ENCODE measurements around the gene NTN5. TPM values are rescaled to one million over a fixed set of nuclear protein-coding genes. Genes with fewer than 3 reads are reported as not detected.
A peak's percentile ranks its signal among the peaks of the same experiment; 100 is the strongest.

NTN5 gene, protein sequence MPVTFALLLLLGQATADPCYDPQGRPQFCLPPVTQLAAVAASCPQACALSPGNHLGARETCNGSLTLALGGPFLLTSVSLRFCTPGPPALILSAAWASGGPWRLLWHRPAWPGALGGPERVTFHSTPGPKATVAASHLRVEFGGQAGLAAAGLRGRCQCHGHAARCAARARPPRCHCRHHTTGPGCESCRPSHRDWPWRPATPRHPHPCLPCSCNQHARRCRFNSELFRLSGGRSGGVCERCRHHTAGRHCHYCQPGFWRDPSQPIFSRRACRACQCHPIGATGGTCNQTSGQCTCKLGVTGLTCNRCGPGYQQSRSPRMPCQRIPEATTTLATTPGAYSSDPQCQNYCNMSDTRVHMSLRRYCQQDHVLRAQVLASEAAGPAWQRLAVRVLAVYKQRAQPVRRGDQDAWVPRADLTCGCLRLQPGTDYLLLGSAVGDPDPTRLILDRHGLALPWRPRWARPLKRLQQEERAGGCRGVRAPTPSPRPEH
- total RNA-seq = 1 to 10 TPM in 1 of 4 donors, under 1 TPM in 2, not detected in 1; 0.47 to 1.9 (median 0.58) TPM

- TF ChIP-seq, protein P1, sequence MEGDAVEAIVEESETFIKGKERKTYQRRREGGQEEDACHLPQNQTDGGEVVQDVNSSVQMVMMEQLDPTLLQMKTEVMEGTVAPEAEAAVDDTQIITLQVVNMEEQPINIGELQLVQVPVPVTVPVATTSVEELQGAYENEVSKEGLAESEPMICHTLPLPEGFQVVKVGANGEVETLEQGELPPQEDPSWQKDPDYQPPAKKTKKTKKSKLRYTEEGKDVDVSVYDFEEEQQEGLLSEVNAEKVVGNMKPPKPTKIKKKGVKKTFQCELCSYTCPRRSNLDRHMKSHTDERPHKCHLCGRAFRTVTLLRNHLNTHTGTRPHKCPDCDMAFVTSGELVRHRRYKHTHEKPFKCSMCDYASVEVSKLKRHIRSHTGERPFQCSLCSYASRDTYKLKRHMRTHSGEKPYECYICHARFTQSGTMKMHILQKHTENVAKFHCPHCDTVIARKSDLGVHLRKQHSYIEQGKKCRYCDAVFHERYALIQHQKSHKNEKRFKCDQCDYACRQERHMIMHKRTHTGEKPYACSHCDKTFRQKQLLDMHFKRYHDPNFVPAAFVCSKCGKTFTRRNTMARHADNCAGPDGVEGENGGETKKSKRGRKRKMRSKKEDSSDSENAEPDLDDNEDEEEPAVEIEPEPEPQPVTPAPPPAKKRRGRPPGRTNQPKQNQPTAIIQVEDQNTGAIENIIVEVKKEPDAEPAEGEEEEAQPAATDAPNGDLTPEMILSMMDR (IDR thresholded peaks at IDR 0.05) = no peak
- no peak for TF ChIP-seq POLR2A (IDR thresholded peaks at IDR 0.05)
- intact Hi-C loops (cut with DNase I; ENCODE audit: low total_unique reads) = no loop called here
- no peak for DNase-seq (ENCODE audit: low spot score in 2 of 2)
Observed at GRCh38 chr19:48672994-48673393, at the start of gene NTN5. NTN5 (minus strand) TSS chr19:48673017; CDS start chr19:48670986, 2,031 bp downstream.

DNA sequence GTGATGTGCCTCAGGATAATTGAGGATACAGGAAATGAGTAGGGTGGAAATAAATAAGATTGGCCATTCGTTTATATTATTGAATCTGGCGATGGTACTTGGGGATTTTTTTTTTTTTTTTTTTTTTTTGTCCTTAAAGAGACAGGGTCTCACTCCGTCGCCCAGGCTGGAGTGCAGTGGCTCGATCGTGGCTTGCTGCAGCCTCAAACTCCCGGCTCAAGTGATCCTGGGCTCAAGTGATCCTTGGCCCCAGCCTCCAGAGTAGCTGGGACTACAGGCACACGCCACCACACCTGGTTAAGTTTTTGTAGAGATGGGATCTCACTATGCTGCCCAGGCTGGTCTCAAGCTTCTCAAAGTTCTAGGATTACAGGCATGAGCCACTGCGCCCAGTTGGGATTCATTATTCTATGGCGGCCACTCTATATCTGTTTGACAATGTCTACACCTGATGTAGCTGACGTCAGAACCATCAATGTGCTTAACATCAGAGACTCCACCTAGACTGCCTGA lies 49.4 kb upstream of the NTN5 start:
- WGBS, 2 donors = 78 to 81% methylated on average over 11 of the region's 11 CpGs
- intact Hi-C loops (cut with DNase I; ENCODE audit: low total_unique reads) = no loop called here
- H3K4me3 ChIP-seq (ENCODE audit: low read depth, poor library complexity, severe bottlenecking) = no peak overlapping the region
- no peak for DNase-seq (ENCODE audit: low spot score in 2 of 2)
- TF ChIP-seq, protein P1 (IDR thresholded peaks at IDR 0.05) = no peak
- no peak for TF ChIP-seq POLR2A (IDR thresholded peaks at IDR 0.05)

More at GRCh38 chr19:48672994-48673393, at the start of gene NTN5:
- WGBS, 2 donors = 68 to 91% methylated on average over 5 to 21 of the region's 25 CpGs
- no peak within 1 kb of the TSS for H3K4me3 ChIP-seq (ENCODE audit: low read depth, poor library complexity, severe bottlenecking)

DNA sequence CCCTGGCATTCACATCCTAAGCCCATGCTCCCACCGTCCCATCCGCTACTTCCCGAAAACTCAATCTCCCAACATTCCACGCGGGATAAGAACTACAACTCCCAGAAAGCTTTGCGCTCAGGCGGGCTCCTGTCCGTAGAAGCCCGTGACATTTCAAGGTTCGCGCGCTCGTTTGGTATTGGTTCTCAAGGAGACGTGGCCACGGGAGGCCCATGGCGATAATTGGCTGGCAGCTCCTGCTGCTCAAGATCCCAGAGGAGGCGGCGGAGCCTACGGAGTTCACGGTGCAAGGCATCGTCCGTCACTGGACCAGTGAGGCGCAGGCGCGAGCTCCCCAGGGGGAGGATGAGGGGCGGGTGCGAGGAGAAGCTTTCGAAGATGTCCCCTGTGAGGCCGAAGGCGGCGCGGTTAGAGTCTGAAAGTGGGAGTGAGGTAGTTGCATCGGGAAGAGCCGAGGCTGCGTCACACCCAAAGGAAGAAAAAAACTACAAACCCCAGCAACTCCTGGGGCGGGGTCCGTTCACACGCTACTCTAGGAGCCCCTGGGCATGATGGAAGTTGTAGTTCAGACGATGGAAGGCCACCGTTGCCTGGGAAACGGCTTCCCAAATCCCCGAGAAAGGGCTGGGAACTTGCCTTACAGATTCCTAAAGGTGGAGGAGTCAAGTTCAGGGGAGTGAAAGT lies 47.9 kb upstream of the NTN5 start:
- intact Hi-C loops (cut with DNase I; ENCODE audit: low total_unique reads) = no loop called here
- TF ChIP-seq, protein P1 (IDR thresholded peaks at IDR 0.05) = no peak
- TF ChIP-seq POLR2A (IDR thresholded peaks at IDR 0.05) = no peak
- peak; percentile 98 to 99 for DNase-seq (ENCODE audit: low spot score in 2 of 2)
- peak overlapping the region; percentile 32 for H3K4me3 ChIP-seq (ENCODE audit: low read depth, poor library complexity, severe bottlenecking)
- WGBS, 2 donors = 9 to 19% methylated on average over 42 of the region's 42 CpGs

GRCh38 chr19:48720251-48720612 lies 47.4 kb upstream of the NTN5 start:
- no peak for TF ChIP-seq POLR2A (IDR thresholded peaks at IDR 0.05)
- TF ChIP-seq, protein P1 (IDR thresholded peaks at IDR 0.05) = no peak
- no peak overlapping the region for H3K4me3 ChIP-seq (ENCODE audit: low read depth, poor library complexity, severe bottlenecking)
- intact Hi-C loops (cut with DNase I; ENCODE audit: low total_unique reads) = no loop called here
- WGBS, 2 donors = 15 to 24% methylated on average over 12 of the region's 12 CpGs
- DNase-seq (ENCODE audit: low spot score in 2 of 2) = no peak

DNA sequence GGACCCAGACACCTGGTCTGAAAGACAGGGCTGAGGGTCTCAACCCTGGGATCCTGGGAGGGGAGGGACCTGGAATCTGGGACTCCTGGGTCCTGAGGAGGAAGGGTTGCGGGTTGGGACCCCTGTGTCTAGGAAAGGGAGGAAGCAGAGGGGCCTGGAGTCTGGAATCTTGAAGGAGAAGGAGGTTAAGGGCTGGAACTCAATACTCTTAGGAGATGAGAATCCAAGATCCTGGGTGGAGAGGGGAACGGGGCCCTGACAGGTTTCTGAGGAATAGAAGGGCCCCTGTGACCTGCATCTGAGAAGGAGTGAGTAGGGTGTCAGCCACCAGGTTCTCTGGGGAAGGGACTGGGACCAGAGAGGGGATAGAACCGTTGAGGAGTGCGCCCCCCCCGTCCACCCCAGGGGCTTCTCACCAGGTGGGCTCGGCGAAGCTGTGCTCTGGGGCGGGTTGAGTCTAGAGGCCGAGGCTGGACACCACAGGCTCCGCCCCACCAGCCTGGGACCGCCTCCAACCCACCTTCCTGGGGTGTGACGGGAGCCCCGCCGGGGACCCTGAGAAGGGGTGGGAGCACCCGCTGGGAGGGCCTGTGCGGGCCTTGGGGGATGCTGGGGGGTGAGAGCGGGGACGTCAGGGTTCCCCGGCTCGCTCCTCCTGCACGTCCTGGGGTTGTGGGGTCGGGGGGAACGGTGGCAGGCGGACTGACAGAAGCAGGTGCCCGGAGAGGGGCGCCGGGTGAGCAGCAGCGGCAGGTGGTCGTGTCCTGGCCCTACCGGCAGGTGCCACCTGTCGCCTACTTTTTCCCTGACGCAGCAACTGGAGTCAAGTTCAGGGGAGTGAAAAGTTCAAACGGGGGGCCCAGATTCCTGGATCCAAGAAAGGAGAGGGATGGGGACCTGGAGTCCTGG lies 46.7 kb upstream of the NTN5 start, which contains the start of gene MAMSTR:
Gene MAMSTR (minus strand): TSS at position 463 of the 909 bp plus-strand sequence. CDS start 694 bp downstream, outside the sequence.
- WGBS, 2 donors = 75 to 82% methylated on average over 31 to 33 of the region's 33 CpGs
- no peak for TF ChIP-seq POLR2A (IDR thresholded peaks at IDR 0.05)
- TF ChIP-seq, protein P1 (IDR thresholded peaks at IDR 0.05) = no peak

More for the DNA sequence above, 46.7 kb upstream of the NTN5 start, which contains the start of gene MAMSTR:
- no peak within 1 kb of the TSS for H3K4me3 ChIP-seq (ENCODE audit: low read depth, poor library complexity, severe bottlenecking)
- intact Hi-C loops (cut with DNase I; ENCODE audit: low total_unique reads) = no loop called here
- DNase-seq (ENCODE audit: low spot score in 2 of 2) = no peak

Measured in lower leg skin (tissue), 4 donors.